ENCODE data around the gene TP53I11.

Gene TP53I11

GRCh38 chr11:44957776-44958564, 7.3 kb upstream of the TP53I11 start:
- no peak for TF ChIP-seq POLR2A (IDR thresholded peaks at IDR 0.05; ENCODE audit: low read length)
- DNase-seq, result no peak

GRCh38 chr11:44957040-44957515, 6.4 kb upstream of the TP53I11 start:
- no peak for TF ChIP-seq POLR2A (IDR thresholded peaks at IDR 0.05; ENCODE audit: low read length)
- no peak for TF ChIP-seq GATA1 (IDR thresholded peaks at IDR 0.05; ENCODE audit: low read depth, low read length)
- no peak for DNase-seq

DNA sequence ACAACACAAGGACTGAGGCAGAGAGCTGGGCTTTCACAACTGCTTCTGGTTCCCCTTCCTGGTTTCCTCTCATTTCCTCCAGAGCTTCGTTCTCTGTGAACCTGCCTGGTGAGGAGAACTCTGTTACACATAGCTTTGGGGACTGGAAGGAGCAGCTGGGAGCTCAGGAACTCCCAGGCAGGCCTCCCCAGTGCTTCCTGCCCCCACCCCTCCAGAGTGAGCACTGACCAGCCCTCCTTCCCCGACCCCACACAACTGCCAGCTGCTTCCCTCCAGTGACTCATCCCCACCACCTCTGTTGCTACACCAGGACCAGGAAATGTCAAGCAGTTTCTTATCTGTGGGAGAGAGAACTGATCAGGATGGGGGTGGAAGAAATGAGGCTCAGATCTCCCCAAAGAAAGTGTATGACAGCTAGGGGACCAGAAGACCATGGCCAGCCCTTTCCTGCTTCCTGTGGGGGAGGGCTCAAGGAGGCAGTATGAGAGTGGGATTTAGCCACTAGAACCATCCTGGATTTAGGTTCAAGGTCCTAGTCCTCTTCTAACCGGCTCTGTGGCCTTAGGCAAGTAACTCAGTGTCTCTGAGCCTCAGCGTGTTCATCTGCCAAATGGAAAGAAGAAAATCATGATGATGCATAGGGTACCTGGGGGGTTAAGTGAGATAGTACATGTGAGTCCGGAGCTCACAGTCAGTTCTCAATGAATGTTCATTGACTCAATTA, 4.5 kb upstream of the TP53I11 start:
- DNase-seq, result no peak

DNA sequence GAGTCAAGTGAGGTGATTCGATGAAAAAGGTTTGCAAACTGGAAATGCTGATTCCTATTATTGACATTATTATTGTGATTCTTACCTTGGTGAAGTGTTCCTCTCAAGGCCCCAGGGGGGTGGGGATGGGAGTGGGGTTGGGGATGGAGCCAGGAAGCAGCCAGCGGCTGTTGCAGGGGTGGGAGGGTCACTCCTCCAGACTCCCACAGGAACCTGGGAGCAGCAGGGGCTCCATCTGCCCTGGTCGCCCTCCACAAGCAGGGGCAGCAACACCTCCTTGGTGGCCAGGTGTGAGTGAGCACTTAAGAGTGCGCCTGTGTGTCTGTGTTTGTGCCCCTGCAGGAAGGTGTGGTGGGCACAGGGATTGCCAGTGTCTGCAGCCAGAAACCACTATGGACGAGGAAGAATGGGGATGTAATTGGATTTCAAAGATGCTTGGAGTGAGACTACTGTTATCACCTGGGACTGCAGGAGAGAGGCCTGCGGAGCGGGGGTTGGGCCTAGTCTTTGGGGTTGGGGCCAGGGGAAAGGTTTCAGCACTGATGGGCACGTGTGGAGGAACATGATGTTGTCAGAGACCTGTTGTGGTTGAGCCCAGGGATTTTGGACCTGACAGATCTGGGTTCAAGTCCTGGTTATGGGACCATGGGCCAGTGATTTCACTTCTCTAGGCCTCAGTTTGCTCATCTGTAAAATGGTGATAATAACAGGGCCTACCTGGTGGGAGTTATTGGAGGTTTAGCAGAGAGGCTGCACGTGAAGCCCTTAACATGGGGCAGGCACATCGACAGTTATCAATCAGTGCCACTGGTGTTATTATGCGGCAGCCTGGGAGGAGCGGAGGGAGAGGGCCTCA, 3.6 kb upstream of the TP53I11 start:
- DNase-seq, result no peak
- TF ChIP-seq POLR2A (IDR thresholded peaks at IDR 0.05; ENCODE audit: low read length) (no peak), GATA1 (IDR thresholded peaks at IDR 0.05; ENCODE audit: low read depth, low read length) (no peak)

More for the DNA sequence above, 4.5 kb upstream of the TP53I11 start:
- TF ChIP-seq GATA1 (IDR thresholded peaks at IDR 0.05; ENCODE audit: low read depth, low read length) (no peak), POLR2A (IDR thresholded peaks at IDR 0.05; ENCODE audit: low read length) (no peak)

DNA sequence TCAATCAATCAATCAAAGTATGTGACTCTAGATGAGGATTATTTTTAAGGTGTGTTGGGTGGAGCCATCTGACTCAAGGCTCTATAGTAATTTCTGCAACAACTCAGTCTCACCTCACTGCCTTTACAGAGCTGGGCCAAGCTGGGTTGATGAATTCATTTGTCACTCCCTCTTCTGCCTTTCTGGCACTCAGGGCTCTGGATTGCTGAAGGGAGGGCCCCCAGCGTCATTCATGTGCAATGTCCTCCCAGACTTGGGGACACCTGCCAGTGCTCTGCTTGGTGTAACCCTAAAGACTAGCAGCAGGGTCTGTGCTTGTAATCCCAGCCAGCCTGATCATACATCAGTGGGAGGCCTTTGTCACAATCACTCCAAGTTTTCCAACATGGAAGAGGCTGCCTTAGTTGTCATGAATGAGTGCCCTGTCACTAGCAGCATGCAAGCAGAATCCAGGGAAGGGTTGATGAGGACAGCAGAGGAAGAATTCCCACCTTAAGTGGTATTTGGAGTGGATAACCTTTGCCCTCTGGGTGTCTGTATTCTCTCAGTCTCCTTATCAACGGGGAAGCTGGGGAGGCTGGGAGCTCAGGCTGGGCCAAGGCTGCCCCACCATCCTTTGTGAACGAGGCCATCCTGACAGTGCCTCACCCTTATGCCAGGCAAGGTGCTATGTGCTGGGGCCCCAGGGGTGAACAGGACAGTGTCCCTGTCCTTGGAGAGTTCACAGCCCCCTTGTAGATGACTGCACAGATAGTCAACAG, 2.0 kb upstream of the TP53I11 start:
- no peak for TF ChIP-seq GATA1 (IDR thresholded peaks at IDR 0.05; ENCODE audit: low read depth, low read length)
- TF ChIP-seq POLR2A (IDR thresholded peaks at IDR 0.05; ENCODE audit: low read length), result no peak
- DNase-seq, result no peak

DNA sequence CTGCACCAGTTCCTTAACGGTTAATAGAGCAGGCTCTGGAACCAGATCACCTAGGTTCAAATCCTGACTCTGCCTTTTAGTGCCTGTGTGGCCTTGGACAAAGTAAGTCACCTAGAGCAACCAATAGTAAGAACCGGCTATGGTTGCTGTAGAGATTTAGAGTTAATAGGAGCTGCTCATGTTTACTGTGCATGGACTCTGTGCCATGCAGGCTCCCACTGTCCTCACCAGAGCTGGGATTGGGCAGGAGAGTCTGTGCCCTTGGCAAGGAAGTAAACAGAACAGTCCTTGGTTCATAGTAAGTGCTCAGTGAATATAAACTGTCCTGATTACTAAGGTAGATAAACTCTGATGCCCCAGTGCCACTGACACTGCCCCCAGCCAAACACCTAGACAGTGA, 1.4 kb upstream of the TP53I11 start:
- DNase-seq, result no peak
- TF ChIP-seq GATA1 (IDR thresholded peaks at IDR 0.05; ENCODE audit: low read depth, low read length), result no peak
- no peak for TF ChIP-seq POLR2A (IDR thresholded peaks at IDR 0.05; ENCODE audit: low read length)

- TF ChIP-seq GATA1 (IDR thresholded peaks at IDR 0.05; ENCODE audit: low read depth, low read length), result no peak
- no peak for TF ChIP-seq POLR2A (IDR thresholded peaks at IDR 0.05; ENCODE audit: low read length)
- DNase-seq, result no peak
Observed at GRCh38 chr11:44950031-44950624, 555 bp downstream of the TP53I11 start.

GRCh38 chr11:44949160-44950030, 1.3 kb downstream of the TP53I11 start:
- no peak for DNase-seq
- TF ChIP-seq POLR2A (IDR thresholded peaks at IDR 0.05; ENCODE audit: low read length) (no peak), GATA1 (IDR thresholded peaks at IDR 0.05; ENCODE audit: low read depth, low read length) (no peak)

DNA sequence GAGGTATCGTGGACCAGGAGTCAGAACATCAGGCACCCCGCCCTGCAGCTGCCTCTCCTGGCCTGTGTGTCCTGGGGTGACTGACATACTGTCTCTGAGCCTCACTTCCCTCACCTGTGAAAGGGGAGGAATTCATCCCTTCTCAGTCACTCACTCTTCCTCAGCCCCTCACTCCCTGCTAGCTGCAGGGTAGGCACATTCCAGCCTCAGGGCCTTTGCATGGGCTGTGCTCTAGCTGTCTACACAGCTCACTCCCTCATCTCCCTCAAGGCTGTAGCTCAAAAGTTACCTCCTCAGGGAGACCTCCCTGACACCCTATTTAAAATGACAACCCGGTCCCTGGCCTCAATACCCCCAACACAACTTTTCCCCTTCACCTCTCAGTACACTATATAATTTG, 2.5 kb downstream of the TP53I11 start:
- DNase-seq, result no peak
- no peak for TF ChIP-seq GATA1 (IDR thresholded peaks at IDR 0.05; ENCODE audit: low read depth, low read length)
- no peak for TF ChIP-seq POLR2A (IDR thresholded peaks at IDR 0.05; ENCODE audit: low read length)

DNA sequence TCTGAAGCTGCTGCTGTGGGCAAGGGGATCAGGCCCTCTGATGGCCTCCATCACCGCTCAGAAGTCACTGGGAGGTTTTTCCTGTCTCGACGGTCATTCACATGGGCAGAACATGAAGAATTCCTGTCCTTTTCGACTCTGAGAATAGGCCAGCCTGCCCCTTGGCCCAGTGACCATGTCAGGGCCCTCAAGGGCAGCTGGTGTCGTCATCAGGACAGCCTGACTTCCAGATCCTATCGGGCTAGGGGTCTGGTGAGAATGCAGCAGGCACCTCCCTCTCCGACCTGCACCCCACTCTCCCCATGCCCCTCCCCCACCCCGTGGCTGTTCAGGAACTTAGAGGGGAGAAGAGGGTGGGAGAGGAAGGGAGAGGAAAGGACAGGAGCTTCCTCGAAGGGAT, 3.6 kb downstream of the TP53I11 start:
- TF ChIP-seq POLR2A (IDR thresholded peaks at IDR 0.05; ENCODE audit: low read length), result no peak
- TF ChIP-seq GATA1 (IDR thresholded peaks at IDR 0.05; ENCODE audit: low read depth, low read length), result no peak
- DNase-seq, result no peak

DNA sequence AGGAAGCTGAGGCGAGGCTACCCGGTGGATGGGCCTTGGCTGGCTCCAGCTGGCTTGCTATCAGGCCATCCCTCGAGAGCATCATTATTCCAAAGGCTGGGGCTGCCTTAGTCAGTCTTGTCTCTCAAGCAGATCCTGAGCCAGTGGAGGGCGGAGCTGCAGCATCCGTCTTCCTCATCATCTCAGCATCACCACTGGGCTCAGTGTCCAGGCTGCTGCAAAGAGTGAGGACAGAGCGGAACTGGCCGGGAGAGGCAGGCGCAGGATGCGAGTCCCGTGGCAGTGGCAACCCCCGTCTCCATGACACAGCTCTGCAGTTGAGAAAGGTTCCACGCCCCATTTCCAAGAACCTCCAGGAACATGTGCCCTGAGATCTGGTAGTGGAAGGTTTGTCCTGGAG, 4.4 kb downstream of the TP53I11 start:
- no peak for TF ChIP-seq POLR2A (IDR thresholded peaks at IDR 0.05; ENCODE audit: low read length)
- TF ChIP-seq GATA1 (IDR thresholded peaks at IDR 0.05; ENCODE audit: low read depth, low read length), result no peak

GRCh38 chr11:44945666-44946065, 5.0 kb downstream of the TP53I11 start:
- no peak for TF ChIP-seq POLR2A (IDR thresholded peaks at IDR 0.05; ENCODE audit: low read length)
- no peak for TF ChIP-seq GATA1 (IDR thresholded peaks at IDR 0.05; ENCODE audit: low read depth, low read length)
- no peak for DNase-seq

More for the DNA sequence above, 4.4 kb downstream of the TP53I11 start:
- no peak for DNase-seq
